Erythroblast (primary cell): Measurements from ENCODE around the gene KANK4.

Experiments
- GATA1 ChIP-seq: IDR thresholded peaks from 2 replicates; pipeline ENCODE4 v1.6.1; 2011; ENCODE audit warnings: low read depth, mild to moderate bottlenecking, control low read depth, low read length, moderate library complexity
- POLR2A ChIP-seq: IDR thresholded peaks from 2 replicates; pipeline ENCODE4 v1.6.1; 2011; ENCODE audit warnings: mild to moderate bottlenecking, low read length

DNA sequence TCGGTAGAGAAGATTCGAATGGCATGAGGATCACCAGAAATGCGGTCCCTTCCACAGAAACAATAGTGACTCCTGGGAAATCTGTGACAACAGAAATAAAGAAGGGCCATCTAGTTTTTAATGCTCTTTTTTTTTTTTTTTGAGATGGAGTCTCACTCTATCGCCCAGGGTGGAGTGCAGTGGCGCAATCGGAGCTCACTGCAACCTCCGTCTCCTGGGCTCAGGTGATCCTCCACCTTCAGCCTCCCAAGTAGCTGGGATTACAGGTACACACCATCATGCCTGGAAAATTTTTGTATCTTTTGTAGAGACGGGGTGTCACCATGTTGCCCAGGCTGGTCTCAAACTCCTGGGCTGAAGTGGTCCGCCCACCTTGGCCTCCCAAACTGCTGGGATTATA lies 80.7 kb downstream of the KANK4 start:
- no peak for TF ChIP-seq POLR2A
- TF ChIP-seq GATA1, result no peak
